Ureter (tissue), 1 donor: ENCODE data around the gene ZBTB7B. TPM values are rescaled to one million over a fixed set of nuclear protein-coding genes. Genes with fewer than 3 reads are reported as not detected.
"Not testable (repeated sequence)": the region's sequence is repeated elsewhere in the genome, so short reads cannot be mapped to it uniquely, and the experiment has no call there.

Experiments
- DNase-seq: peaks from one replicate; pipeline ENCODE4 v3.0.0-alpha.2; 2020; ENCODE audit warnings: low spot score
- total RNA-seq: library from RNA; stranded (reverse); gene quantifications from one replicate; pipeline ENCODE4 v1.2.4, GENCODE V29; 2023
- donor health status: DM: yes; HTN: yes; CAD: no.

ZBTB7B gene
- total RNA-seq, 1 donor from 2014 or later = 92.8 TPM

- DNase-seq = no peak
Measured at GRCh38 chr1:154968731-154969130, 33.9 kb upstream of the ZBTB7B start.

- no peak for DNase-seq
Measured at GRCh38 chr1:154969246-154969645, 33.4 kb upstream of the ZBTB7B start.

- DNase-seq = no peak
Measured at GRCh38 chr1:154969860-154970452, 32.6 kb upstream of the ZBTB7B start.

GRCh38 chr1:154970631-154971340 is 31.8 kb upstream of the ZBTB7B start, which contains the start of gene SHC1:
Gene SHC1 (minus strand): TSS chr1:154970747. CDS start chr1:154970526, 221 bp downstream.
- peak; percentile 93 for DNase-seq

- peak; percentile 80 for DNase-seq
Measured at GRCh38 chr1:154971341-154971998, 31.1 kb upstream of the ZBTB7B start.

GRCh38 chr1:154972213-154972516 is 30.4 kb upstream of the ZBTB7B start:
- DNase-seq = no peak

GRCh38 chr1:154972517-154973343 is 29.9 kb upstream of the ZBTB7B start:
- DNase-seq = peak; percentile 83

GRCh38 chr1:154973344-154974101 is 29.1 kb upstream of the ZBTB7B start:
- peak; percentile 99 for DNase-seq

GRCh38 chr1:154974102-154974807 is 28.3 kb upstream of the ZBTB7B start, which contains the start of gene CKS1B:
Gene CKS1B (plus strand): TSS chr1:154974681. CDS start chr1:154974746, 65 bp downstream.
- peak; percentile 98 for DNase-seq

GRCh38 chr1:154974808-154975408 is 27.7 kb upstream of the ZBTB7B start:
- peak; percentile 97 for DNase-seq

GRCh38 chr1:154975409-154976059 is 27.1 kb upstream of the ZBTB7B start:
- peak; percentile 81 for DNase-seq

GRCh38 chr1:154977762-154978161 is 24.8 kb upstream of the ZBTB7B start:
- not testable (repeated sequence) for DNase-seq

- DNase-seq = no peak
Measured at GRCh38 chr1:154978360-154978759, 24.2 kb upstream of the ZBTB7B start.

- no peak for DNase-seq
Measured at GRCh38 chr1:154982341-154982740, 20.3 kb upstream of the ZBTB7B start.

GRCh38 chr1:154982897-154983648 is 19.5 kb upstream of the ZBTB7B start, which contains the start of gene FLAD1:
Gene FLAD1 (plus strand): TSS chr1:154983344. CDS start chr1:154983695, 351 bp downstream.
- peak; percentile 98 for DNase-seq

- no peak for DNase-seq
Measured at GRCh38 chr1:154983776-154984466, 18.7 kb upstream of the ZBTB7B start.

- DNase-seq = not testable (repeated sequence)
Measured at GRCh38 chr1:154986736-154987135, 15.9 kb upstream of the ZBTB7B start.

- no peak for DNase-seq
Measured at GRCh38 chr1:154987326-154987725, 15.3 kb upstream of the ZBTB7B start.
